Smooth muscle cell (in vitro differentiated cells): Measurements from ENCODE around the gene LMBRD1. TPM values are rescaled to one million over a fixed set of nuclear protein-coding genes. Genes with fewer than 3 reads are reported as not detected.

Experiments
- DNase-seq: peaks from one replicate; lab custom pipeline; 2025; ENCODE audit not compliant: unreplicated experiment; lab: John Stamatoyannopoulos, UW
- H2AFZ ChIP-seq: fragments of 200-600 bp; sonication (generic); 2 replicates; pipeline ENCODE4 v1.6.0; 2016; ENCODE audit warnings: antibody characterized with exemption, low read depth, mild to moderate bottlenecking
- H3F3A ChIP-seq: fragments of 200-600 bp; sonication (generic); 2 replicates; pipeline ENCODE4 v1.6.0; 2017; ENCODE audit warnings: antibody characterized with exemption, low read depth
- H3K27ac ChIP-seq: fragments of 200-600 bp; sonication (generic); 2 replicates; pipeline ENCODE4 v1.5.1; 2016; ENCODE audit warnings: low read depth, mild to moderate bottlenecking
- H3K27me3 ChIP-seq: fragments of 200-600 bp; sonication (generic); 2 replicates; pipeline ENCODE4 v1.6.1; 2016; ENCODE audit warnings: low read depth, mild to moderate bottlenecking
- H3K36me3 ChIP-seq: fragments of 200-600 bp; sonication (generic); 2 replicates; pipeline ENCODE4 v1.5.1; 2016; ENCODE audit warnings: low read depth
- H3K4me1 ChIP-seq: fragments of 200-600 bp; sonication (generic); 2 replicates; pipeline ENCODE4 v1.5.1; 2016; ENCODE audit warnings: low read depth
- H3K4me2 ChIP-seq: fragments of 200-600 bp; sonication (generic); 2 replicates; pipeline ENCODE4 v1.6.0; 2016; ENCODE audit warnings: mild to moderate bottlenecking
- H3K4me3 ChIP-seq: fragments of 200-600 bp; sonication (generic); 2 replicates; pipeline ENCODE4 v1.5.1; 2016; ENCODE audit warnings: mild to moderate bottlenecking
- H3K79me2 ChIP-seq: fragments of 200-600 bp; sonication (generic); 2 replicates; pipeline ENCODE4 v1.6.0; 2016; ENCODE audit warnings: low read depth, mild to moderate bottlenecking
- H3K9ac ChIP-seq: fragments of 200-600 bp; sonication (generic); 2 replicates; pipeline ENCODE4 v1.6.0; 2016; ENCODE audit warnings: low read depth
- H3K9me3 ChIP-seq: fragments of 200-600 bp; sonication (generic); replicated peaks from 2 replicates; pipeline ENCODE4 v1.5.1; 2016; ENCODE audit warnings: low read depth
- H4K20me1 ChIP-seq: fragments of 200-600 bp; sonication (generic); 2 replicates; pipeline ENCODE4 v1.6.0; 2016; ENCODE audit warnings: low read depth
- CTCF ChIP-seq: fragments of 200-600 bp; sonication (generic); IDR thresholded peaks from 2 replicates; pipeline ENCODE4 v1.5.1; 2017; ENCODE audit warnings: borderline replicate concordance, mild to moderate bottlenecking, antibody characterized with exemption; ENCODE audit not compliant: insufficient read depth, poor library complexity, severe bottlenecking
- WGBS: methylation state at CpG from one replicate; pipeline ENCODE4 v1.1.7; 2016; ENCODE audit warnings: low lambda C conversion rate; 5-methylcytosine and 5-hydroxymethylcytosine counted together
- polyA plus RNA-seq: library from polyadenylated mRNA; unstranded; fragments of >200 nt; fragmentation: Nextera tagmentation; extraction: Ambion mirVana; gene quantifications from 2 replicates; pipeline ENCODE4 v1.2.1, GENCODE V29; 2016
- total RNA-seq: library from RNA; depleted of rRNA; stranded (reverse); fragments of >200 nt; gene quantifications from 2 replicates; pipeline ENCODE4 v1.2.3, GENCODE V29; 2014

The LMBRD1 gene
- total and polyA plus RNA-seq, 2 experiments from 2014 or later, result 22.3 to 78.5 TPM

- Histone ChIP-seq H3K36me3 (peaks cover 3% of the 10 kb centered on the region), H3K79me2 (no peaks in the 10 kb centered on the region), H3K27me3 (no peaks in the 10 kb centered on the region), H3K4me3 (no peak overlapping the region), H2AFZ (no peak overlapping the region), H4K20me1 (no peaks in the 10 kb centered on the region), H3K27ac (no peak overlapping the region), H3K9me3 (no peaks in the 10 kb centered on the region), H3K4me2 (no peak overlapping the region), H3K4me1 (no peaks in the 10 kb centered on the region), H3K9ac (no peak overlapping the region), H3F3A (no peaks in the 10 kb centered on the region)
- TF ChIP-seq CTCF, result peak; percentile 53
- DNase-seq, result no peak
- WGBS, result 35% methylated on average over 2 of the region's 2 CpGs
Measured at GRCh38 chr6:69719602-69720193, 77.1 kb downstream of the LMBRD1 start.

GRCh38 chr6:69706724-69707123 is 90.1 kb downstream of the LMBRD1 start:
- Histone ChIP-seq H4K20me1 (peaks cover 4% of the 10 kb centered on the region), H3K4me1 (no peaks in the 10 kb centered on the region), H3K9me3 (no peaks in the 10 kb centered on the region), H3K79me2 (peaks cover 8% of the 10 kb centered on the region), H3F3A (no peaks in the 10 kb centered on the region), H3K4me3 (no peak overlapping the region), H3K4me2 (no peak overlapping the region), H2AFZ (no peak overlapping the region), H3K9ac (no peak overlapping the region), H3K27ac (no peak overlapping the region), H3K27me3 (no peaks in the 10 kb centered on the region), H3K36me3 (no peaks in the 10 kb centered on the region)
- TF ChIP-seq CTCF, result no peak
- 92% methylated on average over 1 of the region's 1 CpG for WGBS
- DNase-seq, result no peak

- Histone ChIP-seq H4K20me1 (peaks cover 4% of the 10 kb centered on the region), H2AFZ (no peak overlapping the region), H3K36me3 (no peaks in the 10 kb centered on the region), H3K9ac (no peak overlapping the region), H3F3A (no peaks in the 10 kb centered on the region), H3K9me3 (no peaks in the 10 kb centered on the region), H3K4me2 (no peak overlapping the region), H3K27me3 (no peaks in the 10 kb centered on the region), H3K4me1 (no peaks in the 10 kb centered on the region), H3K79me2 (peaks cover 7% of the 10 kb centered on the region), H3K4me3 (no peak overlapping the region), H3K27ac (no peak overlapping the region)
- DNase-seq, result no peak
- TF ChIP-seq CTCF, result no peak
- 84% methylated on average over 4 of the region's 4 CpGs for WGBS
Measured at GRCh38 chr6:69705954-69706353, 90.9 kb downstream of the LMBRD1 start.

- 71% methylated on average over 1 of the region's 1 CpG for WGBS
- H3F3A ChIP-seq, result no peaks in the 10 kb centered on the region
- H3K36me3 ChIP-seq, result no peaks in the 10 kb centered on the region
- TF ChIP-seq CTCF, result no peak
- no peaks in the 10 kb centered on the region for H3K4me1 ChIP-seq
- no peak overlapping the region for H3K4me2 ChIP-seq
- no peaks in the 10 kb centered on the region for H3K79me2 ChIP-seq
- no peaks in the 10 kb centered on the region for H4K20me1 ChIP-seq
- no peak for DNase-seq
- H3K27ac ChIP-seq, result no peak overlapping the region
- no peak overlapping the region for H2AFZ ChIP-seq
- no peaks in the 10 kb centered on the region for H3K9me3 ChIP-seq
- no peaks in the 10 kb centered on the region for H3K27me3 ChIP-seq
- H3K9ac ChIP-seq, result no peak overlapping the region
- H3K4me3 ChIP-seq, result no peak overlapping the region
Measured at GRCh38 chr6:69704916-69705315, 91.9 kb downstream of the LMBRD1 start.
